ENCODE data around the gene IGSF9B. TPM values are rescaled to one million over a fixed set of nuclear protein-coding genes. Genes with fewer than 3 reads are reported as not detected.

Gene IGSF9B
- total RNA-seq, 1 experiment from 2014 or later = 0.07 TPM

DNA sequence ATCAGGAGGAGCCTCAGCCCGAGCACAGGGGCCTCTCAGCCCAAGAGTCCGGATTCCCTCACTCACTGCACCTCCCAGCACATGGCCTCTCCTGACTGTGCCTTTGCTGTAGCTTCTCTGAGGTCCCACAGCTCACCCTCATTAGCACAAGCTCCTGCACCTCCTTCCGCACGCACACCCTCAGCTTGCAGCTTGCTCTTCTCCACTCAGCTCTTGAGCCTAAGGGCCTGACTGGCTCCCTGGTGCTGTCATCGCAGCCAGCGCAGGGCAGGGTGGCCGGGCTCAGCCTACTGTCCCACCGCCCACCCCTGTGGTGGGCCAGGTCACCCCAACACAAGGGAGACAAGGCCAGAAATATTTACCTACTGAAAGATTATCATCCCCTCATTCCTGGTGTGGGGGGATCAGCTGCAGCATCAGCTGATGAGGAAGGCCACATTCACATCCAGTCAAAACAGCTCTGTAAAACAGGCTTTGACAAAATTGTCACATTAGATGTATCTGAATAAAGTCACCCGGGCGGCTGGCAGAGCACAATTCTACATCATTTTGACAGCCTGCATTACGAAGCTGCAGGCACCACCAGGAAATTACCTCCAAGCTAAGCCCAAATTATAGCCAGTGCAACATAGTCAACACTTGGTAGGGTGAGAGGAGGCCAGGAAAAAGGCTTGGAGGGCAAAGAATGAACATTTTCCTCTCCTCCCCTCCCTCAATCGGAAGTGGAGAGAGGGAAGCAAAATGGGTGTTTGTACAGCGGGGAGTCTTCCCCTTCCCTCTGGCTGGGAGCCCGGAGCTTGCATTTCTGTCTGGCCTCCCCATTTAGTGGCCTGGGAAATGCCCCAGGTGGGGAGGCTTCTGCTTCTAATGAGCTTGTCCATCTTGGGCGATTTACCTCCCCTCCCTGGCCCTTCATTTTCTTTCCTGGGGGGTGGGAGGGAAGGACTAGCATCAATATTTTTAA, 29.5 kb upstream of the IGSF9B start:
- in situ Hi-C loops (cut with HindIII; ENCODE audit: low pct_unique_long_range_greater_than_20kb, low sequenced_read_pairs) = no loop called here
- DNase-seq (ENCODE audit: low read depth) = no peak

DNA sequence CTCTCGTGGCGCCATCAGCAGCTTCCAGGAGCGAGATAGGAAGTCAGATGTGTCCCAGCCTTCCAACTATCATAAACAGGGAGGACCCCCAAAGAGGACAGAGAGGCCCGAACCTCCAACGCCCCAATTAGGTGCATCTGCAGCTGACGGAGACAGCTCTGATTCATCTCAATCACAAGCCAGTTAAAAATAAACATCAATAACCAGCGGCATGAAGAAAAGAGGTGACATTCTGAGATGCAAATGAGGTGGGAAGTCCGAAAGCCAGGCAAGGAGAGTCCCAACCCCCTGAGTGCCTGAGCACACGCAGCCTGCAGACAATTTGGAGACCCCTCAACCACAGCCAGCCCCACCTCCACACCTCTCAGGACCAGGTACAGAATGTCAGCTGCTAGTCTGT, 28.1 kb upstream of the IGSF9B start:
- DNase-seq (ENCODE audit: low read depth) = no peak

DNA sequence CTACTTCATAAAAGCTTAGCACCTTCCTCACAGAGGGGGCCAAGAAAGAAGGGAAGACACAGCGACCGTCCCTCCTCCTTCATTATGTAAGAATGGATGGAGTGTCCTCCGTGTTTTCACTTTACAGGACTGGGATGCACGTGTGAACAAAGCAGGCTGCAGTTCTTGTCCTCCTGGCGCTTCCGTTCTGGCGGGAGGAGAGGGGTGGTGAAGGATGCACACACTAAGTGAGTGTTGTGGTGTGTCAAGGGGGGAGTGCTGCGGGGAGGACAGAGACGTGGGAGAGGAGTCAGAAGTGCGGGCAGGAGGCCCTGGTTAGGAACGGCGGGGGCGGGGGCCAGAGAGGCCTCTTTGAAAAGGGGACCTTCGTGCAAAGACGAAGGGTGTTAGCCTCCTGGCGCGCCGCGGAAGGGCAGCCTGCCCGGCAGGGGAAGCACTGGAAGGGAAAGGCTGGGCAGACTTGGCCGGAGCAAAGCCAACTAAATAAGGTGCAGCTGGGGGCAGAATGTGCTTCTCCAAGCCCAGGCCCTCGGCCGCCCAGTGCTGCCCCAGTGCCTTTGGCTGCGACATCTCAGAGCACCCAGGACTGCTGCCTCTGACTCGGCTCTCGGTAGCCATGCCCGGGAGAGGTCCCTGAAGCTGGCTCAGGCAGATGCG, 27.0 kb upstream of the IGSF9B start:
- in situ Hi-C loops (cut with HindIII; ENCODE audit: low pct_unique_long_range_greater_than_20kb, low sequenced_read_pairs) = no loop called here
- DNase-seq (ENCODE audit: low read depth) = no peak

More for the DNA sequence above, 28.1 kb upstream of the IGSF9B start:
- in situ Hi-C loops (cut with HindIII; ENCODE audit: low pct_unique_long_range_greater_than_20kb, low sequenced_read_pairs) = no loop called here

DNA sequence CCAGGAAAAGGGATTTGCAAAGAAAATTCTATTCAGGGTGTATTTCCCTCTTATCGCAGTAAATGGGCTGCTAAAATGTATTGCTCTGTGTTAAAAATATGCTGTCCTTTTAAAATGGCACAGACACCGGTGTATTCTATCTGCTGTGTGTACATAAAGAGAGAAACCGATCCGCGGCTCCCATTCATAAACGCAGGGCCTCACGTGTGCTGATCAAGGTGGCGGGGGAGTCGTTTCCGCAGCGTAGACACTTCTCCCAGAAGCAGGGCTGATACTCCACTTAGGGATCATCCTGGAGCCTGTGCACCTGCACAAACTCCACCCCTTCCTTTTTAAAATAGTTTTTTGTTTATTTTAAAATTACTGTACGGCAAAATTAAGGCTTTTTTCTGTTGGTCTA, 26.1 kb upstream of the IGSF9B start:
- no peak for DNase-seq (ENCODE audit: low read depth)
- in situ Hi-C loops (cut with HindIII; ENCODE audit: low pct_unique_long_range_greater_than_20kb, low sequenced_read_pairs) = no loop called here

DNA sequence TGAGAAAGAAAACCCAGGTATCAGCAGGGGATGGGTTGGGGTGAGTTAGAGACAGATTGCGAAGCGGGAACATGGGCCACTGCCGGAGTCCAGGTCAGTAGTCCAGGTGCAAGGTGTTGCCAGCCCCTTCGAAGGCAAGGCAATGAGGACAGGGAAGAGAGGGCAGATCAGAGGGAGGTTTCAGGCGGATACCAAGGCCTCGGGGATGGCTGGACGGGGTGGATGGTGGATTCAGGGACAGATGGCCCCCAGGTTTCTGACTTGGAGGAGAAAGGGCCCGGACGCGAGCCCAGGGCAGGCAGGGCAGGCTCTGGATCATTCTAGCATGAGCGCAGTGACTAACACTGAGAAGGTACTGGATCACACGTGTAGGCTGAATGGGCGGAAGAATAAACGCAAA, 25.4 kb upstream of the IGSF9B start:
- in situ Hi-C loops (cut with HindIII; ENCODE audit: low pct_unique_long_range_greater_than_20kb, low sequenced_read_pairs) = no loop called here
- DNase-seq (ENCODE audit: low read depth) = no peak

DNA sequence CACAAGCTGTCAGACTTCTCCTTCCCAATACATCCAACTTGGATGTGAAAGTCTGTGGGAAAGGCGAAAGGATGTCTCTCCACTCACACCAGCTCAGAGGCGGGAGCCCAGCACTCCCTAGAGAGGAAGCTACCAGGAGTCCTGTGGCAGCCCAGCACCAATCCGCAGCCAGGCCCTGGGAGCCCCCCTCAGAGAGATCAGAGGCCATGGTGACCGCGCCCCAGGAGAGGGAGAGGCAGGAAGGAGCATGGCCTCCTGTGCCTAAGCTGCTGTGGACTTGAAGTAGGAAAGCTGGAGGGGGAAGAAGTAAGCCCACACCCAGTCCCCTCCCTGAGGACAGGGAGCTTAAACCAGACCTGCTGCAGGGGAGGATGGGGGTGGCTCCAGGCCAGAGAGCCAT, 24.4 kb upstream of the IGSF9B start:
- in situ Hi-C loops (cut with HindIII; ENCODE audit: low pct_unique_long_range_greater_than_20kb, low sequenced_read_pairs) = no loop called here
- DNase-seq (ENCODE audit: low read depth) = no peak

DNA sequence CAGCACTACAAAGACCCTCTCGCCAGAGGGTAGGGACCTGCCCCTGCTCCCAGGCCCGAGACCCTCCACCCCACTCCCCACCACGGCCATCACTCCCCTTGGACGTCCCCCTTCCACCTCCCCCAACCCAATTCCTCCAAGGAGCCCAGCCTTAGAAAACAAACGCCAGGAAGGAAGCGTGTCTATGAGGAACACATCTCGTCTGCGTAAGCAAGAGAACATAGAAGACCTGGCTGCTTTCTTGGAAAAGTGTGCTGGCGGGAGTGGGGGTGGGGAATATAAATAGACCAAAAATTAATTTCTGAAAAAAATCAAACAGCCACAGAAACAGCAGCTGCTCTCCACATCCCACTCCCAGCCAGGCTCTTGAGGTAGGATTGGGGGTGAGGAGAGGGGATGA, 23.9 kb upstream of the IGSF9B start:
- in situ Hi-C loops (cut with HindIII; ENCODE audit: low pct_unique_long_range_greater_than_20kb, low sequenced_read_pairs) = no loop called here
- DNase-seq (ENCODE audit: low read depth) = no peak

DNA sequence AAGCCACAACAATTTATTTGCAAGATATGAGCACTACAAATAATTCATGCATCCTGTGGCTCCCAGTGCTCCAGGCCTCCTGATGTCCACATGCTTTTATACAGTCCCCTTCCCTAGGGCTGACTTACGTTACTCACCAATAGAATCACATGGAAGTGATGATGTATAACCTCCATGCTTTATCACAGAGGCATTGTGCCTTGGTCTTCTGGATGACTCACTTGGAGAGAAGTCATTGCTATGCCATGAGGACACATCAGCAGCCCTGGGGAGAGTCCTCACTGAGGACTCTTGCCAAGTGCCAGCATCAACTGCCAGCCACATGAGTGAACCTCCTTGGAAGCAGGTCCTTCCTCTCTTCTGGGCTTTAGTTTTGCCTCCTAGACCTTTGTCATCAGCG, 22.0 kb upstream of the IGSF9B start:
- in situ Hi-C loops (cut with HindIII; ENCODE audit: low pct_unique_long_range_greater_than_20kb, low sequenced_read_pairs) = no loop called here
- no peak for DNase-seq (ENCODE audit: low read depth)

DNA sequence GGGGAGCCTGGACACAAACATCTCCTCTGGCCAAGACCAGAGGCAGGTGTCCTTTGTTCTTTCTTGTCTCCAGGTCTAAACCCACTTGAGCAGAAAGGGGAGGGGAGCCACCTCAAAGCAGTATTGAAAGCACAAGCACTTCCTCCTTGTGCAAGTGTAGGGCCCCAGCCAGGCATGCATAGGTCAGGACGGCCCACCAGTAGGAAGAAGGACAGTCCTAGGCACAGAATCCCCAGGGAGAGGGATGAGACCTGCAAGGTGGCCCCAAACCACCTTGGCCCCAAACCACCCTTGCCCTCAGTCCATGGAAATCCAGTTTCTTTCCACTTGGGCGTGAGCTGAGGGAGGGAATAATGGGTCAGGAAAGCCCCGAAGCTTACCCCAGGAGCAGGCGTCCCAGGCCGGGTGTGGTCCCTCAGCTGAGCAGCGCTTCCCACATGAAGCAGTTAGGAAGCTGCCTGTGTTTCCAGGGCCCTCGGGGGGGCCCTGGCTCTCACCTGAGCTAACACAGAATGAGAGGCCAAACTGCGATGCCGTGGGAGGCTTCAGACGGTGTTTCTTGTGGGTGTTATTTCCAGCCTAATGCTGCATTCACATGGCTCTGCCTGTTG, 20.4 kb upstream of the IGSF9B start:
- in situ Hi-C loops (cut with HindIII; ENCODE audit: low pct_unique_long_range_greater_than_20kb, low sequenced_read_pairs) = no loop called here
- no peak for DNase-seq (ENCODE audit: low read depth)

DNA sequence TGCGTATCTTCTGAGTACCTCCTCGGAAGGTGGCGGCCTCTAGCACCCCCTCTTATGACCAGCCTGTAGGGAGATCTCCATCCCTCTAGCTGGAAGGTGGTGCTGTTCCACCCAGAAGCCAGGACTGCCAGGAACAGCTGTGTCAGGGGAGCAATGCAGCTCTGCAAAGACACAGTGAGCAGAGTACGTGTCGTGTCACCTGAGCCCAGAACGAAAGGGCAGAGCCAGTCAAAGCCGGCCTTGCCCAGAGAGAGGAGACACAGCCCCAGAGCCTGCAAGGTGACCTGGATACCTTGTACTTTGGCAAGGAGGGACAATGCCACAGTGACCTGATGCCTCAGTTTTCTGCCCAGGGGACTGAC, 18.7 kb upstream of the IGSF9B start:
- no peak for DNase-seq (ENCODE audit: low read depth)
- in situ Hi-C loops (cut with HindIII; ENCODE audit: low pct_unique_long_range_greater_than_20kb, low sequenced_read_pairs) = no loop called here

DNA sequence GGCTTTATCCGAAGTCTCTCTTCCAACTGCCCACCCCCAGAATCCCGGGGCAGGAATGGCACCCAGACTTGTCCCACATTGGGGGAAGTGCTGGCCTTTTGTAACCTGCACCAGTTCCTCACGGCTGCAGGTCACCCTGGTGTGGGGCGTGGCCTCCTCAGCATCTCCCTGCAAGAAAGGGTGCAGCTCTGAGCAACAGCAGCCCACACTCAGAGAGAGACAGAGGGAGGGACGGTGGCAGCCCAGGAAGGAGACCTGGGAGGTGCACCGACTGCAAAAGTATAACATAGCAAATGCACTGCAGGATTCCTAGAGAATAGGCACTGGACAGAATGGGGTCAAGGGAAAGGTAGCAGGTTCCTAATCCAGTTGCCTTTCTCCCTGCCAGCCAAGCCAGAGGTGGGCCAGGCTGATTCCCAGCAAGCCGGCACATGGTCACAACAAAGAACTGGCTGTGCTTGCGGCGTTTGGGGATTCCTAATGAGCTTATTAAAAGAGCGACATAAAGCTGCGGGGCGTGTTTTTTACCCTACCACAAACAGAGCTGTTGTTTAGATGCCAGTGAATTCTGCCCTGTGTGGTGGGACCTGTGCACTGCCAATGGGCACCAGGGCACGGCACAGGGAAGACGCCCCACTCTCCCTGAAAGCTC, 18.2 kb upstream of the IGSF9B start:
- DNase-seq (ENCODE audit: low read depth) = no peak
- in situ Hi-C loops (cut with HindIII; ENCODE audit: low pct_unique_long_range_greater_than_20kb, low sequenced_read_pairs) = no loop called here

DNA sequence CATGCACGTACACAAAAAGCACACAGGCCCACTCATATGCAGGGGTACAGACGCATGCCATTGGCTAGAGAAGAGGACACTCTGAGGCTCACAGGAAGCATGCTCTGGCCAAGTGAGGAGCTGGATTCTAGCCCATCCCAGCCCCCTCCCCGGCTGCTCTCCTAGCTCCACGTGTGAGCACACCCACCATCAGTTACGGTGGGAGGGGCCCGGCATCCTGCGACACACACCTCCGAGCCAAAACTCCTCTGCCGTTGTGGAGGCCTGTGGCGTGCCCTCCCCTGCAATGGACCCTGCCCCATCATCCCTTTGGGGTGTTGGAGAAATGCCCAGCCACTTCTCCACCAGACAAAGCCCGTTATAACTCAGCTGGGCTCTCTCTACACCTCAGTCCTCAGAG, 15.1 kb upstream of the IGSF9B start:
- in situ Hi-C loops (cut with HindIII; ENCODE audit: low pct_unique_long_range_greater_than_20kb, low sequenced_read_pairs) = no loop called here
- no peak for DNase-seq (ENCODE audit: low read depth)

DNA sequence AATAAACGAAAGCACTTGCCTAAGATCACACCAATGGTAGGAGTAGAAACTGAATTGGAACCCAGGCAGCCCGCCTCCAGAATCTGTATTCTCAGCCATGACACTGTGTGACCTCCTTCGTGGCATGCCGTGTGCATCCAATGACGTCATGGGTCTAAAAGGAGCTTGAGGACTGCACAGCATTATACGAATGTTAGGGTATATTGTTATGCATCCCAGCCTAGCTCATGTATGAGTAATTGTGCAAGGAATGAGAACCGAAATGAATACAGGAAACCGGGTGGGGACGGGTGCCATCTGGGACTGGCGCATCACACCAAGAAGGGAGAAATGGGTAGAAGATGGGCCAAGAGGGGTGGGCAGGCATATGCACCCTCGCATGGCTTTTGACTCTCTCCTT, 12.3 kb upstream of the IGSF9B start:
- in situ Hi-C loops (cut with HindIII; ENCODE audit: low pct_unique_long_range_greater_than_20kb, low sequenced_read_pairs) = no loop called here
- no peak for DNase-seq (ENCODE audit: low read depth)

DNA sequence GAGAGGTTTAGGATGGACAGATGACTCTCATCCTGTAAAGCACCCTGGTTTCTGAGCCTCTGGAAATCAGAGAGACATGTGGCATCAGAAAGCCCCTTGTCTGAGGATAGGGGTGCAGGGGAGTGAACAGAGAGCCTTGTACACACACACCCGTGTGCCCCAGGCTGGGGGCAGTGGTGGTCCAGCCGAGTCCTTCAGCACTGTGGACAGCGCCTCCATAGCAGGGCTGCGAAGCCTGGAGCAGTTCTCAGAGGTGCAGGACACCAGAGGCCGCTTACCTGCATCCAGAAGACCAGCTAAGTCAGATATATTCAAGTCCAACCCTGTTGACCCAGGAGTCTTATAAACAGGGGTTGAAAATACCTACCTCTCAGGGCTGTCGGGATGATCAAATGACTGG, 11.5 kb upstream of the IGSF9B start:
- in situ Hi-C loops (cut with HindIII; ENCODE audit: low pct_unique_long_range_greater_than_20kb, low sequenced_read_pairs) = no loop called here
- DNase-seq (ENCODE audit: low read depth) = no peak

DNA sequence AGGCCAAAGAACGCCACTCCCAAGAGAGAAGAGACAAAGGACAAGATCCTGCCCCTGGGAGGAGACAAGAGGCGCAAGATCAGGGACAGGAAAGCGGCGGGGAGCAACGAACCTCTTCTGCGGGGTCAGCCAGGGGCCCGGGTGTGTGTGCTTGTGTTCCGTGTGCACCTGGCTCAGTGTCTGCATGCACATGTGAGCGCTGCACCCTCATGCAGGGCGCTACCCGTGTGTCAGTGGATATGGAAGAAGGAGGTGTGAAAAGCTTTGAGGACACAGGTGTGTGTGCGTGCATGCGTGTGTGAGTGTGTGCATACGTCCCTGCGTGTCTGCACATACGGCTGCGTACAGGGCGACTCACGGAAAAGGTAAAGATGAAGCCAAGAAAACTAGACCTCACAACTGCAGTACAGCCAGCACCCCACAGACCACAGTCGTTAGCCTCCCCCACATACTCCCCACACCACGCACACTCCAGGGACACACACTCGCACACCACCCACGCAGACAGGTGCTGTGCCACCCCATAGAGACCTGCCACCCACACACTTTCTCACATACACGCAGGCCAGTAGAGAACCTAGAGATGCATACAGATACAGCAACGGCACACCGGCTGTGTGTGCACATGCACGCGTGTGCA, 11.0 kb upstream of the IGSF9B start:
- DNase-seq (ENCODE audit: low read depth) = no peak
- in situ Hi-C loops (cut with HindIII; ENCODE audit: low pct_unique_long_range_greater_than_20kb, low sequenced_read_pairs) = no loop called here

DNA sequence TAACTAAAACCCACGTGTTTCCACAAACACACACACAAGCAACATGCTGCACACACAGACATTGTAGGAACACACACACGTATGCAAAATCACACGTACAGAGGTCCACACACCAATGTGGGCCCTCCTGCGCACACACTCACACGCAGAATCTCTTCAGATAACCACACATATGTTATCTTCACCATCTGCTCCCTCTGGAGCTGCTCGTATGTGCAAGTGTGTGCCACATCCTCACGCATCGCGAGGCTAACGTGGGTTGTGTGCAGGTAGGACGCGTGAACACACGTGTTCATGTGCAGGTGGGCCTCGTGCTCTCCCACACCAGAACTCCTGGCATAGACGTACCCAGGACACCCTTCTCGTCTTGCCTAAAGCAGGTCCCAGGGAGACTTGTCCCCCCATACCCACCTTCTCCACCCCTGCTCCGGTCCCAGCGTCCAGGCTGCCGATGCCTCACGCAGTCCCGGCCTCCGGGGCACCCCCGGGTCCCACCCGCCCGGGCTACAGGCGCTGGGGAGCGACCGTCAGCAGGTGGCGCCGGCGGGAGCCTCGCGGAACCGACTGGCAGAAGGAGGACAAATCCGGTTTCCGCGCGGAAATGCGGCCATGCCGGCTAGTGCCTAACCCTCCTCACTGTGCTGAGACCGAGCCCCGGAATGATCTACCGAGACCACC, 10.3 kb upstream of the IGSF9B start:
- no peak for DNase-seq (ENCODE audit: low read depth)
- in situ Hi-C loops (cut with HindIII; ENCODE audit: low pct_unique_long_range_greater_than_20kb, low sequenced_read_pairs) = no loop called here

DNA sequence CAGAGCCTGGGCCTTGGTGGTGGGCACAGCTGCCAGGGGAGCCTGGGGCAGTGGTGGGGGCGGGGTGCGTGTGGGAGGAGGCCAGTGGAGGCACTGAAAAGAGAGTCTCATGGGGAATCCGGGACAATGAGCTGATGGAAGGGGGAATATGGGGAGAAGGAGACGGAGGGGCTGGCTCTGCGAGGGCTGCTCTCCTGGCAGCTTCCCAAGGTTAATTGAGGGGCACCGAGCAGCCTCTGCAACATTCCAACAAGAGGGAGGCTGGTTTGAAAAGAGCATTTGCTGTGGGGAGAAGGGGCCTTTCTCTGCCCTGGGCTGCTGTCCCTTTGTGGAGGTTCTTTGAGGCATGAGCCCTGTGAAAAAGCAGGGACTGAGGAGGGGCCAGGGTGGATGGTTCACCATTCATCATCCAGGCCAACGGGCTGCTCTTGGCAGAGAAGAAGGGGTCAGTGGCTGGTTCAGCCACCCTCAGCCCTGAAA, 9.4 kb upstream of the IGSF9B start:
- DNase-seq (ENCODE audit: low read depth) = no peak
- in situ Hi-C loops (cut with HindIII; ENCODE audit: low pct_unique_long_range_greater_than_20kb, low sequenced_read_pairs) = no loop called here
